ENCODE data around the gene KIF1B. TPM values are rescaled to one million over a fixed set of nuclear protein-coding genes. Genes with fewer than 3 reads are reported as not detected.

The KIF1B gene
- total and polyA plus RNA-seq, 10 of the 15 experiments (the other 5 are each of a cell fraction or from before 2014, with no cell fraction given), result 2.1 to 16.5 (median 8.7) TPM

- TF ChIP-seq CREM (IDR thresholded peaks at IDR 0.05; ENCODE audit: low read depth) (peak; percentile 83; the same call in 1 of the 2 replicates), RCOR1 (conservative IDR thresholded peaks at IDR 0.05; ENCODE audit: low read depth, low read length) (peak; percentile 17; the same call in 1 of the 2 replicates), ETV6 (conservative IDR thresholded peaks at IDR 0.05 in 1 of 2, IDR thresholded peaks at IDR 0.05 in 1 of 2; ENCODE audit: borderline replicate concordance in 1 of 2, low read depth in 1 of 2) (no peak), IRF5 (IDR thresholded peaks at IDR 0.05; ENCODE audit: borderline replicate concordance) (no peak), SREBF2 (IDR thresholded peaks at IDR 0.05; ENCODE audit: low read length) (no peak), SMARCA5 (IDR thresholded peaks at IDR 0.05) (0 out of 2 replicates have a peak, but pooled peaks have one; percentile 63), MTA2 (IDR thresholded peaks at IDR 0.05; ENCODE audit: low read depth) (no peak), JUNB (IDR thresholded peaks at IDR 0.05) (no peak), NFYA (IDR thresholded peaks at IDR 0.05; ENCODE audit: borderline replicate concordance, low read depth, low read length) (peak; percentile 76), GABPA (IDR thresholded peaks at IDR 0.05; ENCODE audit: low read depth) (no peak), PRDM15 (CRISPR knock-in tag; IDR thresholded peaks at IDR 0.05) (no peak), CHD2 (IDR thresholded peaks at IDR 0.05; ENCODE audit: borderline replicate concordance, low read depth, low read length) (peak; percentile 96), SIX5 (IDR thresholded peaks at IDR 0.05; ENCODE audit: low read depth, low read length, severe bottlenecking) (peak; percentile 12), YY1 (IDR thresholded peaks at IDR 0.05; ENCODE audit: low read depth, low read length) (peak; percentile 89), SKIL (IDR thresholded peaks at IDR 0.05; ENCODE audit: low read depth, poor library complexity, severe bottlenecking) (peak; percentile 34), SRF (IDR thresholded peaks at IDR 0.05; ENCODE audit: low read depth in 2 of 2, low read length in 2 of 2) (peak; percentile 83 to 98; a peak in 3 of 4 replicates), STAT3 (IDR thresholded peaks at IDR 0.05; ENCODE audit: low read depth, low read length) (no peak), GATAD2B (conservative IDR thresholded peaks at IDR 0.05; ENCODE audit: low read depth) (peak; percentile 80; the same call in 1 of the 2 replicates), CBX5 (IDR thresholded peaks at IDR 0.05; ENCODE audit: low read depth) (no peak), ZSCAN29 (IDR thresholded peaks at IDR 0.05) (no peak)
Measured at GRCh38 chr1:10398734-10399443, 188.5 kb downstream of the KIF1B start, which contains the start of gene PGD (continued).
